H1 (cell line): ENCODE results near the gene WWC2. TPM values are rescaled to one million over a fixed set of nuclear protein-coding genes. Genes with fewer than 3 reads are reported as not detected.

Experiments
- JUN ChIP-seq: IDR thresholded peaks from 2 replicates; pipeline ENCODE4 v1.6.1; 2011; ENCODE audit warnings: low read depth, mild to moderate bottlenecking, improper control_type of control experiment, low read length
- RNF2 ChIP-seq: fragments of 200-900, 300-1000 bp; sonication (generic); IDR thresholded peaks from 2 replicates; pipeline ENCODE4 v1.7.1; 2016; ENCODE audit warnings: borderline replicate concordance, low read depth, mild to moderate bottlenecking, antibody characterized with exemption, low read length; ENCODE audit not compliant: poor library complexity, severe bottlenecking; ENCODE audit errors: missing control alignments
- YY1 ChIP-seq: IDR thresholded peaks from 2 replicates; pipeline ENCODE4 v1.6.1; 2011; ENCODE audit warnings: low read depth, mild to moderate bottlenecking, low read length
- polyA plus RNA-seq, 7 experiments: library from polyadenylated mRNA; depleted of rRNA in 3 of 7; stranded (reverse) in 5 of 7; unstranded in 2 of 7; fragments of >200 nt in 5 of 7; fragments of 200-250 nt in 2 of 7; gene quantifications; 1 replicate in 5 of 7; 2 replicates in 1 of 7; 4 replicates in 1 of 7; pipeline versions ENCODE4 v1.2.1 to v1.2.3, GENCODE V29; 2011 to 2013; ENCODE audit warnings: missing spikeins in 2 of 7, mixed read lengths in 2 of 7
- total RNA-seq: library from RNA; stranded (reverse); fragmentation: NEBNext Ultra II Directional; extraction: Animal tissue kit (Norgen Biotek cat#: 25700); gene quantifications from 2 replicates; pipeline ENCODE4 v1.2.1, GENCODE V29; 2021

Gene WWC2
- total and polyA plus RNA-seq, 2 of the 8 experiments (the other 6 are each of a cell fraction or from before 2014, with no cell fraction given) = 17.6 to 135 TPM

DNA sequence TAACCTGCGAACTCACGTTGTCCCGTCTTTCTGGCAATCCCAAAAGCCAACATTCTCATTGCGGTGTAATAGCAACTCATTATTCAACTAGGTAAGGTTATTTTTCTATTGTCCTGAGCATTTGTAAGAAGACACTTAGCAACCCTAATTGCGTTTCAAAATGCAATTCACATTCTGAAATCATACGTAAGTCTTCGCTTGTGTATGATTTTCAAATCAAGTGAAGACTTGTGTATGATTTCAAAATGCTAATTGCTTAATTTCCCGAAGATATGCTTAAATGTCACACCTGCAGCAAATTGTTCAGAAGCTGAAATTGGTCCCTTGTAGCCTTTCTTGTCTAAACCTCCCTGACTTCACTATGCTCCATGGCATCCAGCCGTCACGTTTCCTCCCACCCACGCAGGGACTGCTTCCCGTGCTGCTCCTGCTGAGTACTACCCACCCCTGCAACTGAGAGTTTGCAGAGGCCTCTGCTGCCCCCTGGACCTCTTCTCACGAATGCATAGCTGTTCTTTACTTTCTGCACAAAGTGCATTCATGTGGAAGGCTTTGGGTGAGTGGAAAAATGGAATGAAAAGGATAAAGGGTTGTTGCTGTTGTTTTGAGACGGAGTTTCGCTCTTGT lies 264.0 kb downstream of the WWC2 start (continued):
- TF ChIP-seq YY1 = no peak
- no peak for TF ChIP-seq JUN
- no peak for TF ChIP-seq RNF2
